HepG2 (cell line): ENCODE measurements around the gene PYGO2. TPM values are rescaled to one million over a fixed set of nuclear protein-coding genes. Genes with fewer than 3 reads are reported as not detected.

ENCODE experiments used
- ATAC-seq: fragments of 200-7000 bp; cut with Tn5 transposase; 3 replicates; pipeline ENCODE4 v1.9.1; 2020; ENCODE audit warnings: mild to moderate bottlenecking, moderate library complexity
- BruUV-seq: library from RNA; stranded (reverse); fragments of 400-500 nt; replicated peaks from 2 replicates; lab custom pipeline; 2021; lab: Mats Ljungman, UMichigan
- CTCF ChIA-PET: fragments of 300-600 bp; formaldehyde crosslinking; extraction: SDS; loops from one replicate; lab custom pipeline; 2021; ENCODE audit warnings: low total read pairs, inconsistent platforms, low intra/inter-chr PET ratio; lab: Yijun Ruan, JAX
- POLR2A ChIA-PET: fragments of 350-600 bp; sonication (Branson Sonifier 250); formaldehyde crosslinking; loops from one replicate; lab custom pipeline; 2020; ENCODE audit warnings: antibody characterized with exemption, inconsistent platforms; lab: Yijun Ruan, JAX
- DNase-seq: peaks from one replicate; pipeline ENCODE4 v3.0.0-alpha.2; 2015; ENCODE audit warnings: low spot score
- FAIRE-seq: peaks from 3 replicates; lab custom pipeline; 2011; peaks lifted over from hg19 to GRCh38; lab: Jason Lieb, UNC
- H2AFZ ChIP-seq: one replicate; pipeline ENCODE4 v1.6.1; 2011; ENCODE audit warnings: low read length, inconsistent platforms
- H3K27ac ChIP-seq: fragments of 300-600 bp; 3 replicates; pipeline ENCODE4 v1.8.0; 2011; ENCODE audit warnings: mixed run types, mild to moderate bottlenecking, mixed read lengths, low read length, inconsistent platforms; ENCODE audit not compliant: insufficient read depth; ENCODE audit errors: extremely low read length
- H3K27me3 ChIP-seq, 2 experiments: fragments of 200-600 bp in 1 of 2; 2 replicates in 1 of 2; 3 replicates in 1 of 2; pipeline versions ENCODE4 v1.6.0 to v1.8.0; 2011; ENCODE audit warnings: low read length in 2 of 2, mild to moderate bottlenecking in 2 of 2, moderate library complexity in 2 of 2, inconsistent platforms in 1 of 2; ENCODE audit not compliant: insufficient read depth in 2 of 2, control insufficient read depth in 1 of 2
- H3K36me3 ChIP-seq, 2 experiments: fragments of 200-600 bp in 1 of 2; replicated peaks in 1 of 2; 2 replicates in 1 of 2; 3 replicates in 1 of 2; pipeline versions ENCODE4 v1.5.1 to v1.8.0; 2011; ENCODE audit warnings: low read length in 2 of 2, inconsistent platforms in 1 of 2; ENCODE audit not compliant: insufficient read depth in 2 of 2, control insufficient read depth in 1 of 2
- H3K4me1 ChIP-seq: 2 replicates; pipeline ENCODE4 v1.5.1; 2012; ENCODE audit warnings: low read length, inconsistent platforms; ENCODE audit not compliant: insufficient read depth
- H3K4me2 ChIP-seq: 2 replicates; pipeline ENCODE4 v1.6.0; 2011; ENCODE audit warnings: low read depth, low read length, inconsistent platforms
- H3K4me3 ChIP-seq, 3 experiments: fragments of 200-600 bp in 1 of 3; sonication (generic), shearing (Covaris generic) in 1 of 3; replicated peaks in 1 of 3; 2 replicates each; pipeline ENCODE4 v1.5.1; 2011 to 2016; ENCODE audit warnings: low read length in 3 of 3, inconsistent platforms in 2 of 3, low read depth in 2 of 3, mild to moderate bottlenecking in 2 of 3, control low read depth in 1 of 3, mixed read lengths in 1 of 3; ENCODE audit not compliant: insufficient read depth in 1 of 3
- H3K79me2 ChIP-seq: one replicate; pipeline ENCODE4 v1.6.1; 2011; ENCODE audit warnings: low read length, inconsistent platforms; ENCODE audit not compliant: insufficient read depth
- H3K9ac ChIP-seq: 2 replicates; pipeline ENCODE4 v1.6.0; 2011; ENCODE audit warnings: mild to moderate bottlenecking, low read depth, low read length, inconsistent platforms; ENCODE audit not compliant: insufficient read depth
- H3K9me3 ChIP-seq: 2 replicates; pipeline ENCODE4 v1.5.1; 2012; ENCODE audit warnings: mild to moderate bottlenecking, low read length
- H4K20me1 ChIP-seq: 2 replicates; pipeline ENCODE4 v1.6.0; 2011; ENCODE audit warnings: inconsistent platforms, mild to moderate bottlenecking, low read length, moderate library complexity; ENCODE audit not compliant: insufficient read depth
- AHR ChIP-seq: IDR thresholded peaks from 2 replicates; pipeline ENCODE4 v1.6.1; 2018; ENCODE audit warnings: missing genetic modification reagents, missing compliant biosample characterization
- CEBPB ChIP-seq: IDR thresholded peaks from 2 replicates; pipeline ENCODE4 v1.6.1; 2011; ENCODE audit warnings: low read depth, low read length, improper control_type of control experiment, borderline replicate concordance
- EED ChIP-seq: sonication (generic); formaldehyde crosslinking; IDR thresholded peaks from 2 replicates; pipeline ENCODE4 v1.5.0; 2020; ENCODE audit warnings: mild to moderate bottlenecking, missing genetic modification reagents
- HNRNPK ChIP-seq: fragments of 200-400 bp; formaldehyde crosslinking; IDR thresholded peaks from 2 replicates; pipeline ENCODE4 v1.6.1; 2018; ENCODE audit warnings: low read length, low read depth, moderate library complexity, mild to moderate bottlenecking; ENCODE audit not compliant: poor library complexity, severe bottlenecking
- KLF12 ChIP-seq: sonication (generic); formaldehyde crosslinking; IDR thresholded peaks from 2 replicates; pipeline ENCODE4 v1.4.0; 2020; ENCODE audit warnings: missing genetic modification reagents, borderline replicate concordance
- MBD4 ChIP-seq: IDR thresholded peaks from 2 replicates; pipeline ENCODE4 v1.6.1; 2012; ENCODE audit warnings: low read length, inconsistent platforms, borderline replicate concordance
- MIER2 ChIP-seq: IDR thresholded peaks from 2 replicates; pipeline ENCODE4 v1.6.1; 2016; ENCODE audit warnings: missing biosample characterization, missing genetic modification reagents
- MYC ChIP-seq: sonication (generic); formaldehyde crosslinking; IDR thresholded peaks from 2 replicates; pipeline ENCODE4 v1.9.0; 2021; ENCODE audit warnings: missing genetic modification reagents, borderline replicate concordance
- NONO ChIP-seq, 2 experiments: fragments of 450-650 bp in 1 of 2; sonication (generic) in 1 of 2; formaldehyde crosslinking in 1 of 2; IDR thresholded peaks in 1 of 2; conservative IDR thresholded peaks in 1 of 2; 2 replicates each; pipeline versions ENCODE4 v1.6.1 to v1.8.0; 2017 to 2022; ENCODE audit warnings: mild to moderate bottlenecking in 1 of 2, missing genetic modification reagents in 1 of 2, moderate library complexity in 1 of 2
- NR2F6 ChIP-seq, 2 experiments: IDR thresholded peaks; 2 replicates each; pipeline ENCODE4 v1.6.1; 2016; ENCODE audit warnings: antibody characterized with exemption in 1 of 2, mild to moderate bottlenecking in 1 of 2
- ZNF383 ChIP-seq: sonication (generic); formaldehyde crosslinking; IDR thresholded peaks from 2 replicates; pipeline ENCODE4 v1.4.0; 2020; ENCODE audit warnings: missing genetic modification reagents, mild to moderate bottlenecking, borderline replicate concordance
- ZNF616 ChIP-seq: sonication (generic); formaldehyde crosslinking; IDR thresholded peaks from 2 replicates; pipeline ENCODE4 v1.5.0; 2020; ENCODE audit warnings: low read depth, mild to moderate bottlenecking, missing genetic modification reagents
- ZNF687 ChIP-seq: sonication (generic); formaldehyde crosslinking; IDR thresholded peaks from 2 replicates; pipeline ENCODE4 v1.5.1; 2020; ENCODE audit warnings: mild to moderate bottlenecking, missing genetic modification reagents, moderate library complexity
- WGBS: methylation state at CpG from one replicate; pipeline ENCODE4 v1.1.6; 2017; ENCODE audit warnings: low lambda C conversion rate; 5-methylcytosine and 5-hydroxymethylcytosine counted together
- in situ Hi-C: cut with HindIII; loops from 2 replicates; pipeline ENCODE4 v1.10.0; 2017; ENCODE audit warnings: low pct_unique_long_range_greater_than_20kb; ENCODE audit not compliant: extremely low pct_ligation_motif_present
- intact Hi-C: fragments of 100-400 bp; cut with micrococcal nuclease; formaldehyde crosslinking; loops from one replicate; pipeline ENCODE4 v1.10.0; 2022; ENCODE audit not compliant: unreplicated experiment
- polyA plus RNA-seq, 8 experiments: library from polyadenylated mRNA; depleted of rRNA in 3 of 8; stranded (reverse) in 7 of 8; unstranded in 1 of 8; fragments of >200 nt; fragmentation: Illumina TruSeq in 4 of 8; extraction: Trizol in 4 of 8; gene quantifications; 2 replicates each; pipeline versions ENCODE4 v1.2.1 to v1.2.3, GENCODE V29; 2011 to 2016; ENCODE audit warnings: low read depth in 4 of 8, missing spikeins in 1 of 8, mixed read lengths in 1 of 8; ENCODE audit not compliant: insufficient read depth in 1 of 8
- total RNA-seq, 5 experiments: library from RNA; depleted of rRNA; stranded (reverse); fragments of >200 nt; fragmentation: Illumina TruSeq; extraction: Trizol; gene quantifications; 2 replicates each; pipeline ENCODE4 v1.2.3, GENCODE V29; 2016; ENCODE audit warnings: low read depth in 1 of 5
- TF ChIP-seq, protein P1 (sequence below): sonication (generic); formaldehyde crosslinking; IDR thresholded peaks from 2 replicates; pipeline ENCODE4 v1.5.0; 2020; ENCODE audit warnings: mild to moderate bottlenecking, missing genetic modification reagents, borderline replicate concordance

Gene PYGO2
- total and polyA plus RNA-seq, 2 of the 13 experiments (the other 11 are each of a cell fraction or from before 2014, with no cell fraction given) = 20.3 to 21.8 TPM

GRCh38 chr1:154945160-154945961 is 16.2 kb downstream of the PYGO2 start:
- peaks cover 0 to 2% of the 10 kb centered on the region in 2 experiments; a peak in 2 of 5 replicates for H3K36me3 ChIP-seq
- peak overlapping the region; percentile 56 for H3K4me2 ChIP-seq
- peak overlapping the region; percentile 59 for H3K9ac ChIP-seq
- no peaks in the 10 kb centered on the region for H3K9me3 ChIP-seq
- BruUV-seq = TSS peak; percentile 77
- H3K79me2 ChIP-seq = no peaks in the 10 kb centered on the region
- FAIRE-seq (no peak), DNase-seq (no peak), ATAC-seq (no peak; the same call in 2 of the 3 replicates)
- peak overlapping the region; percentile 88 for H3K27ac ChIP-seq
- H4K20me1 ChIP-seq = no peaks in the 10 kb centered on the region
- in situ Hi-C loops = no loop called here
- ChIA-PET POLR2A (interaction anchor here (0.6 to 3.0 kb wide), 11 partner anchors 9 to 333 kb away, joined by 3 to 22 read pairs (median 4); partner anchors contain the start of genes ADAM15, PMVK and PYGO2), CTCF (no interaction called here)
- peak overlapping the region in 1 of 3 experiments; percentile 27; a peak in 2 of 6 replicates for H3K4me3 ChIP-seq
- WGBS = 84% methylated on average over 10 of the region's 15 CpGs
- H2AFZ ChIP-seq = no peak overlapping the region
- peaks cover 56% of the 10 kb centered on the region for H3K4me1 ChIP-seq
- H3K27me3 ChIP-seq = no peaks in the 10 kb centered on the region
- intact Hi-C loops = no loop called here
- TF ChIP-seq KLF12 (CRISPR knock-in tag) = no peak
- TF ChIP-seq NONO (IDR thresholded peaks at IDR 0.05) = no peak
- TF ChIP-seq NONO (CRISPR knock-in tag; conservative IDR thresholded peaks at IDR 0.05) = 0 out of 2 replicates have a peak, but pooled peaks have one; percentile 10
- TF ChIP-seq MIER2 = no peak
- TF ChIP-seq ZNF616 (CRISPR knock-in tag) = no peak
- TF ChIP-seq, protein P1, sequence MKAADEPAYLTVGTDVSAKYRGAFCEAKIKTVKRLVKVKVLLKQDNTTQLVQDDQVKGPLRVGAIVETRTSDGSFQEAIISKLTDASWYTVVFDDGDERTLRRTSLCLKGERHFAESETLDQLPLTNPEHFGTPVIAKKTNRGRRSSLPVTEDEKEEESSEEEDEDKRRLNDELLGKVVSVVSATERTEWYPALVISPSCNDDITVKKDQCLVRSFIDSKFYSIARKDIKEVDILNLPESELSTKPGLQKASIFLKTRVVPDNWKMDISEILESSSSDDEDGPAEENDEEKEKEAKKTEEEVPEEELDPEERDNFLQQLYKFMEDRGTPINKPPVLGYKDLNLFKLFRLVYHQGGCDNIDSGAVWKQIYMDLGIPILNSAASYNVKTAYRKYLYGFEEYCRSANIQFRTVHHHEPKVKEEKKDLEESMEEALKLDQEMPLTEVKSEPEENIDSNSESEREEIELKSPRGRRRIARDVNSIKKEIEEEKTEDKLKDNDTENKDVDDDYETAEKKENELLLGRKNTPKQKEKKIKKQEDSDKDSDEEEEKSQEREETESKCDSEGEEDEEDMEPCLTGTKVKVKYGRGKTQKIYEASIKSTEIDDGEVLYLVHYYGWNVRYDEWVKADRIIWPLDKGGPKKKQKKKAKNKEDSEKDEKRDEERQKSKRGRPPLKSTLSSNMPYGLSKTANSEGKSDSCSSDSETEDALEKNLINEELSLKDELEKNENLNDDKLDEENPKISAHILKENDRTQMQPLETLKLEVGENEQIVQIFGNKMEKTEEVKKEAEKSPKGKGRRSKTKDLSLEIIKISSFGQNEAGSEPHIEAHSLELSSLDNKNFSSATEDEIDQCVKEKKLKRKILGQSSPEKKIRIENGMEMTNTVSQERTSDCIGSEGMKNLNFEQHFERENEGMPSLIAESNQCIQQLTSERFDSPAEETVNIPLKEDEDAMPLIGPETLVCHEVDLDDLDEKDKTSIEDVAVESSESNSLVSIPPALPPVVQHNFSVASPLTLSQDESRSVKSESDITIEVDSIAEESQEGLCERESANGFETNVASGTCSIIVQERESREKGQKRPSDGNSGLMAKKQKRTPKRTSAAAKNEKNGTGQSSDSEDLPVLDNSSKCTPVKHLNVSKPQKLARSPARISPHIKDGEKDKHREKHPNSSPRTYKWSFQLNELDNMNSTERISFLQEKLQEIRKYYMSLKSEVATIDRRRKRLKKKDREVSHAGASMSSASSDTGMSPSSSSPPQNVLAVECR = no peak; the same call in 1 of the 2 replicates
- TF ChIP-seq HNRNPK = no peak
- no peak for TF ChIP-seq MBD4
- TF ChIP-seq NR2F6 (IDR thresholded peaks at IDR 0.05) = no peak
- no peak for TF ChIP-seq NR2F6 (CRISPR knock-in tag; IDR thresholded peaks at IDR 0.05)
- TF ChIP-seq EED (CRISPR knock-in tag) = no peak
- no peak for TF ChIP-seq AHR
- TF ChIP-seq ZNF383 (CRISPR knock-in tag) = no peak
- no peak for TF ChIP-seq CEBPB
- peak; percentile 8; the same call in 1 of the 2 replicates for TF ChIP-seq ZNF687 (CRISPR knock-in tag)
- TF ChIP-seq MYC (CRISPR knock-in tag) = peak; percentile 2; the same call in 1 of the 2 replicates
